K562 (cell line): ENCODE results near the gene URB2. TPM values are rescaled to one million over a fixed set of nuclear protein-coding genes. Genes with fewer than 3 reads are reported as not detected.

Experiments used
- ATAC-seq: fragments of 200-7000 bp; cut with Tn5 transposase; 3 replicates; pipeline ENCODE4 v1.9.1; 2020; ENCODE audit warnings: moderate library complexity
- BruUV-seq: library from RNA; stranded (reverse); fragments of 400-500 nt; replicated peaks from 2 replicates; lab custom pipeline; 2021; lab: Mats Ljungman, UMichigan
- CTCF ChIA-PET: fragments of 300-600 bp; formaldehyde crosslinking; extraction: SDS; loops from one replicate; lab custom pipeline; 2021; ENCODE audit warnings: low intra/inter-chr PET ratio; lab: Yijun Ruan, JAX
- POLR2A ChIA-PET: fragments of 300-600, 350-650 bp; sonication (Branson Sonifier 250); formaldehyde crosslinking; extraction: SDS; loops from one replicate; lab custom pipeline; 2021; ENCODE audit warnings: antibody characterized with exemption, inconsistent platforms; lab: Yijun Ruan, JAX
- DNase-seq, 4 experiments: peaks; one replicate each; pipeline versions ENCODE4 v3.0.0 to v3.0.0-alpha.2; 2011 to 2018; ENCODE audit warnings: low spot score in 3 of 4, mixed read lengths in 3 of 4; ENCODE audit errors: extremely low read depth in 1 of 4
- FAIRE-seq: peaks from 2 replicates; lab custom pipeline; 2011; peaks lifted over from hg19 to GRCh38; lab: Jason Lieb, UNC
- H2AFZ ChIP-seq: 2 replicates; pipeline ENCODE4 v1.6.0; 2011; ENCODE audit warnings: low read depth, low read length, control low read depth, inconsistent platforms
- H3K27ac ChIP-seq: fragments of 200-600 bp; 3 replicates; pipeline ENCODE4 v1.8.0; 2011; ENCODE audit warnings: low read depth, mild to moderate bottlenecking, control low read depth, inconsistent platforms, low read length, moderate library complexity, mixed read lengths; ENCODE audit errors: extremely low read depth
- H3K27me3 ChIP-seq, 2 experiments: fragments of 300-600 bp in 1 of 2; 2 replicates in 1 of 2; 3 replicates in 1 of 2; pipeline versions ENCODE4 v1.6.0 to v1.8.0; 2011; ENCODE audit warnings: inconsistent platforms in 2 of 2, low read length in 2 of 2, mild to moderate bottlenecking in 1 of 2, mixed read lengths in 1 of 2, moderate library complexity in 1 of 2; ENCODE audit not compliant: control insufficient read depth in 2 of 2, insufficient read depth in 2 of 2
- H3K36me3 ChIP-seq: fragments of 300-600 bp; 3 replicates; pipeline ENCODE4 v1.8.0; 2011; ENCODE audit warnings: mild to moderate bottlenecking, low read length, inconsistent platforms; ENCODE audit not compliant: control insufficient read depth, insufficient read depth
- H3K4me1 ChIP-seq, 2 experiments: fragments of 200-600 bp in 1 of 2; replicated peaks in 1 of 2; 2 replicates in 1 of 2; 3 replicates in 1 of 2; pipeline versions ENCODE4 v1.5.1 to v1.8.0; 2011; ENCODE audit warnings: inconsistent platforms in 2 of 2, low read length in 2 of 2, mild to moderate bottlenecking in 1 of 2, mixed read lengths in 1 of 2, moderate library complexity in 1 of 2; ENCODE audit not compliant: control insufficient read depth in 2 of 2, insufficient read depth in 2 of 2
- H3K4me2 ChIP-seq: 2 replicates; pipeline ENCODE4 v1.6.1; 2011; ENCODE audit warnings: low read length, control low read depth, inconsistent platforms, mixed read lengths; ENCODE audit not compliant: insufficient read depth
- H3K4me3 ChIP-seq: fragments of 200-600 bp; sonication (generic), shearing (Covaris generic); 2 replicates; pipeline ENCODE4 v1.5.1; 2016; ENCODE audit warnings: control low read depth, inconsistent platforms
- H3K79me2 ChIP-seq: fragments of 200-600 bp; 3 replicates; pipeline ENCODE4 v1.8.0; 2011; ENCODE audit warnings: low read length, inconsistent platforms; ENCODE audit not compliant: control insufficient read depth, insufficient read depth
- H3K9ac ChIP-seq, 2 experiments: 2 replicates each; pipeline versions ENCODE4 v1.6.0 to v1.6.1; 2011; ENCODE audit warnings: low read depth in 2 of 2, low read length in 2 of 2, control low read depth in 1 of 2, inconsistent platforms in 1 of 2, mild to moderate bottlenecking in 1 of 2, mixed read lengths in 1 of 2; ENCODE audit not compliant: insufficient read depth in 1 of 2
- H3K9me1 ChIP-seq: one replicate; pipeline ENCODE4 v1.6.0; 2011; ENCODE audit warnings: inconsistent platforms, mild to moderate bottlenecking, low read length, moderate library complexity; ENCODE audit not compliant: control insufficient read depth, insufficient read depth
- H3K9me3 ChIP-seq: replicated peaks from 2 replicates; pipeline ENCODE4 v1.5.1; 2011; ENCODE audit warnings: low read depth, low read length, inconsistent platforms; ENCODE audit not compliant: control insufficient read depth, insufficient read depth
- H4K20me1 ChIP-seq: replicated peaks from 2 replicates; pipeline ENCODE4 v1.6.1; 2011; ENCODE audit warnings: low read length, inconsistent platforms, mixed read lengths; ENCODE audit not compliant: control insufficient read depth, insufficient read depth
- COPS2 ChIP-seq: fragments of 450-650 bp; conservative IDR thresholded peaks from 2 replicates; pipeline ENCODE4 v1.6.1; 2016; ENCODE audit warnings: mild to moderate bottlenecking, moderate library complexity
- GMEB1 ChIP-seq: fragments of 250-450 bp; sonication (Bioruptor Pico); IDR thresholded peaks from 2 replicates; pipeline ENCODE4 v1.4.0; 2020; ENCODE audit warnings: mild to moderate bottlenecking
- MAX ChIP-seq: sonication (generic); formaldehyde crosslinking; IDR thresholded peaks from 2 replicates; pipeline ENCODE4 v1.9.0; 2022; ENCODE audit warnings: mild to moderate bottlenecking, missing genetic modification reagents
- MXD1 ChIP-seq: fragments of 250-450 bp; sonication (Bioruptor Pico); IDR thresholded peaks from 2 replicates; pipeline ENCODE4 v1.8.0; 2021; ENCODE audit warnings: borderline replicate concordance, mild to moderate bottlenecking, moderate library complexity; ENCODE audit not compliant: poor library complexity, severe bottlenecking
- PRMT5 ChIP-seq: sonication (generic); formaldehyde crosslinking; IDR thresholded peaks from 2 replicates; pipeline ENCODE4 v1.5.0; 2020; ENCODE audit warnings: missing genetic modification reagents
- PURB ChIP-seq: sonication (generic); formaldehyde crosslinking; IDR thresholded peaks from 2 replicates; pipeline ENCODE4 v1.9.0; 2021; ENCODE audit warnings: low read depth, mild to moderate bottlenecking, missing genetic modification reagents
- SIN3A ChIP-seq, 2 experiments: fragments of 150-350 bp in 1 of 2; IDR thresholded peaks; 2 replicates each; pipeline ENCODE4 v1.6.1; 2011 to 2016; ENCODE audit warnings: borderline replicate concordance in 2 of 2, low read depth in 2 of 2, low read length in 2 of 2, mild to moderate bottlenecking in 2 of 2, moderate library complexity in 2 of 2; ENCODE audit not compliant: control insufficient read depth in 1 of 2
- SREBF2 ChIP-seq: sonication (generic); formaldehyde crosslinking; IDR thresholded peaks from 2 replicates; pipeline ENCODE4 v1.4.0; 2020; ENCODE audit warnings: mild to moderate bottlenecking, missing genetic modification reagents
- TFAP4 ChIP-seq: sonication (generic); formaldehyde crosslinking; IDR thresholded peaks from 2 replicates; pipeline ENCODE4 v1.8.0; 2022; ENCODE audit warnings: missing genetic modification reagents, mild to moderate bottlenecking, moderate library complexity, borderline replicate concordance
- TRIM24 ChIP-seq, 2 experiments: fragments of 450-650 bp; IDR thresholded peaks; 2 replicates each; pipeline ENCODE4 v1.6.1; 2016
- U2AF1 ChIP-seq: fragments of 200-400 bp; formaldehyde crosslinking; optimal IDR thresholded peaks from 2 replicates; pipeline ENCODE3; 2017; ENCODE audit warnings: mild to moderate bottlenecking, low read depth, low read length, moderate library complexity
- USF2 ChIP-seq: sonication (generic); formaldehyde crosslinking; IDR thresholded peaks from 2 replicates; pipeline ENCODE4 v1.5.0; 2020; ENCODE audit warnings: missing genetic modification reagents
- XRCC5 ChIP-seq: fragments of 200-400 bp; formaldehyde crosslinking; IDR thresholded peaks from 2 replicates; pipeline ENCODE4 v1.6.1; 2017; ENCODE audit warnings: low read depth, mild to moderate bottlenecking, low read length
- ZNF41 ChIP-seq: fragments of 250-450 bp; sonication (Bioruptor Pico); conservative IDR thresholded peaks from 2 replicates; pipeline ENCODE4 v1.4.0; 2020; ENCODE audit warnings: mild to moderate bottlenecking
- ZNF518B ChIP-seq: fragments of 250-450 bp; sonication (Bioruptor Pico); IDR thresholded peaks from 2 replicates; pipeline ENCODE4 v1.5.0; 2021; ENCODE audit warnings: mild to moderate bottlenecking, moderate library complexity
- WGBS: fragments of 100-300 bp; shearing (Covaris generic); methylation state at CpG from one replicate; pipeline ENCODE4 v1.1.6; 2016; ENCODE audit warnings: low coverage, mixed read lengths; ENCODE audit not compliant: insufficient coverage; ENCODE audit errors: missing lambda C conversion rate; 5-methylcytosine and 5-hydroxymethylcytosine counted together
- in situ Hi-C: fragments of 300-500 bp; cut with MboI; formaldehyde crosslinking; loops from 4 replicates; pipeline ENCODE4 v1.15.0; 2018; ENCODE audit warnings: inconsistent platforms, mixed read lengths
- intact Hi-C: fragments of 100-400 bp; cut with micrococcal nuclease; formaldehyde crosslinking; loops from 2 replicates; pipeline ENCODE4 v1.14.2; 2022
- polyA plus RNA-seq, 8 experiments: library from polyadenylated mRNA; depleted of rRNA in 4 of 8; stranded (reverse) in 5 of 8; unstranded in 3 of 8; fragments of >200 nt; fragmentation: Nextera tagmentation in 2 of 8; fragmentation: Illumina TruSeq in 1 of 8; extraction: Ambion mirVana in 2 of 8; extraction: Trizol in 1 of 8; gene quantifications; 2 replicates each; pipeline versions ENCODE4 v1.2.1 to v1.2.3, GENCODE V29; 2011 to 2014; ENCODE audit warnings: inconsistent platforms in 1 of 8, missing spikeins in 1 of 8
- total RNA-seq, 7 experiments: library from RNA; depleted of rRNA in 6 of 7; stranded (reverse); fragments of >200 nt in 6 of 7; fragmentation: Illumina TruSeq in 2 of 7; extraction: Trizol in 2 of 7; gene quantifications; 2 replicates each; pipeline versions ENCODE4 v1.2.1 to v1.2.3, GENCODE V29; 2011 to 2021; ENCODE audit warnings: low replicate concordance in 1 of 7

URB2 gene
- total and polyA plus RNA-seq, 9 of the 15 experiments (the other 6 are each of a cell fraction or from before 2014, with no cell fraction given) = 2.8 to 28.3 (median 19.0) TPM

- H3K9ac ChIP-seq = no peak overlapping the region
- in situ Hi-C loops (no loop called here), intact Hi-C loops (no loop called here)
- H2AFZ ChIP-seq = no peak overlapping the region
- FAIRE-seq (no peak), ATAC-seq (peak; percentile 66), DNase-seq (no peak)
- no peak for TF ChIP-seq MAX (CRISPR knock-in tag)
- TF ChIP-seq U2AF1 = no peak
- TF ChIP-seq PRMT5 (CRISPR knock-in tag) = no peak
- TF ChIP-seq COPS2 = no peak
- no peak for TF ChIP-seq TFAP4 (CRISPR knock-in tag)
- no peak for TF ChIP-seq USF2 (CRISPR knock-in tag)
- TF ChIP-seq GMEB1 (CRISPR knock-in tag) = no peak
- TF ChIP-seq PURB (CRISPR knock-in tag) = no peak
- no peak for TF ChIP-seq SIN3A (IDR thresholded peaks at IDR 0.05; ENCODE audit: borderline replicate concordance in 2 of 2, control insufficient read depth in 1 of 2, low read depth in 2 of 2, low read length in 2 of 2)
- no peak for TF ChIP-seq SREBF2
- no peak for TF ChIP-seq XRCC5
- TF ChIP-seq MXD1 (CRISPR knock-in tag) = no peak
- TF ChIP-seq ZNF518B (CRISPR knock-in tag) = no peak
- no peak for TF ChIP-seq ZNF41
- no peak for TF ChIP-seq TRIM24 (IDR thresholded peaks at IDR 0.05)
- H3K4me3 ChIP-seq = no peak overlapping the region
- POLR2A ChIA-PET = interaction anchor here (1.0 kb wide), 1 partner anchor 15 kb away, joined by 4 read pairs; no protein-coding TSS in a partner anchor
- peaks cover 15 to 20% of the 10 kb centered on the region in 2 experiments for H3K27me3 ChIP-seq
- H3K9me1 ChIP-seq = no peaks in the 10 kb centered on the region
- H3K4me2 ChIP-seq = no peak overlapping the region
- H4K20me1 ChIP-seq = no peaks in the 10 kb centered on the region
- no peaks in the 10 kb centered on the region for H3K36me3 ChIP-seq
- H3K9me3 ChIP-seq = no peaks in the 10 kb centered on the region; the same call in 1 of the 2 replicates
- no TSS peak for BruUV-seq
- 4% methylated on average over 2 of the region's 2 CpGs for WGBS
- H3K4me1 ChIP-seq = no peaks in the 10 kb centered on the region
- no peaks in the 10 kb centered on the region for H3K79me2 ChIP-seq
- no peak overlapping the region for H3K27ac ChIP-seq
- CTCF ChIA-PET = no interaction called here
These were observed 40.7 kb upstream of the URB2 start for GRCh38 chr1:229585338-229585737.
